Activated CD4-positive, alpha-beta T cell treated with anti-CD3 and anti-CD28 coated beads for 1 hour (primary cell): ENCODE data around the gene ZDHHC3.
"Not testable (repeated sequence)": the region's sequence is repeated elsewhere in the genome, so short reads cannot be mapped to it uniquely, and the experiment has no call there.

Source experiments
- DNase-seq: peaks from one replicate; pipeline ENCODE4 v3.0.0-alpha.2; 2020

The ZDHHC3 gene

DNA sequence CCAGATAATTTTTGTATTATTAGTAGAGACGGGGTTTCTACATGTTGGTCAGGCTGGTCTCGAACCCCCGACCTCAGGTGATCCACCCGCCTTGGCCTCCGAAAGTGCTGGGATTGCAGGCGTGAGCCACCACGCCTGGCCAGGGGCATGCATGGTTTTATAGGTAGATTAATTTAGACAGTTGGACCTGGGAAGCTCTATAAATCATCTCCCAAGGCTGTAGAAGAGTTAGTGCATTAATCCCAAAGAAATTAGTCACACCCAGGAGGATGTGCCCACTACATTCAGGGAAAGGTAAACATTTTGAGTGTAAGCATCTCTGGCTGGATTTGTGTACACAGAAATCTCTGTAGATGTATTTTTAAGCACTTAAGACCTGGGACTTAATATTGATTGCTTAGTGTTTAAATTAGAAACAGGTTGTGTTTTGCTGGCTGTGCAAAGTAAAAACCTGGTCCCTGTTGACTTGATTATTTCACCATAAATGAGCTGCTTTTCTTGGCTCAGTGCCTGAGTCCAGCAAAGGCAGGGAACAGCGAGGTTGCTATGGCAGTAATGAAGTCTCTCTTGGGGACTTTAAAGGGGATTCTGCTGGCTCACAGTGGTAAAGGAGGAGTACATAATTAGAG is 19.3 kb upstream of the ZDHHC3 start:
- DNase-seq = no peak

DNA sequence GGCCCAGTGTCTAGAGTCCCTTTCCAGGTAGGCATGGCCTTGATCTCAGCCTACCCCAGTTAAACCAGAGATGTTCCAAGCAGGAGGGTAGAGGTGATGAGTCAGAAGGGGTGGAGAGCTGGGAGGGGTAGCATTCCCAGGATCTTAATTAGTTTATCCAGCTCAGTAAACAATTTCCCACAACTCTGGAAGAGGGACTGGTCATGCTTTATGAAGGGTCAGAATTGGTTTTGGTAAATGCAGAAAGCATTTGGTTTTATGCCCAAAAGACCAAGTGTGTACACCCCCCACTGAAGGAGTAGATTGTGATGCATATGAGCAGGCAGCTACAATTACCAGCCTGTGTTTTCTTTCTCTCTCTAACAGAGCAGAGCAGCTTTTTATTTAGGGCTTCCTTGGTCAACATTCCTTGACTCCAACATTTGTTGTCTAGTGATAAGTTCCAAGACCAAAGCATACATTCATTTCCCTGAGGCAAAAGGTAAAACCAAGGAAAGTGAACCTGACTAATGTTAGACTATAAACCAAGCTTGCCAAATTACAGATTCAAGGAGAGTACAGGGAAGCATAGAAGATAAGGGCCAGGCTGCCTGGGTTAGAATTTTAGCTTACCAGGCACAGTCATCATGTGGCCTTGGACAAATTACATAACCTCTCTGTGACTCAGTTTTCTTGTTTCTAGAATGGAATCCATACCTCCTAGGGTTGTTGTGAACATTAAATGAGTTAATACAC is 17.7 kb upstream of the ZDHHC3 start:
- no peak for DNase-seq

DNA sequence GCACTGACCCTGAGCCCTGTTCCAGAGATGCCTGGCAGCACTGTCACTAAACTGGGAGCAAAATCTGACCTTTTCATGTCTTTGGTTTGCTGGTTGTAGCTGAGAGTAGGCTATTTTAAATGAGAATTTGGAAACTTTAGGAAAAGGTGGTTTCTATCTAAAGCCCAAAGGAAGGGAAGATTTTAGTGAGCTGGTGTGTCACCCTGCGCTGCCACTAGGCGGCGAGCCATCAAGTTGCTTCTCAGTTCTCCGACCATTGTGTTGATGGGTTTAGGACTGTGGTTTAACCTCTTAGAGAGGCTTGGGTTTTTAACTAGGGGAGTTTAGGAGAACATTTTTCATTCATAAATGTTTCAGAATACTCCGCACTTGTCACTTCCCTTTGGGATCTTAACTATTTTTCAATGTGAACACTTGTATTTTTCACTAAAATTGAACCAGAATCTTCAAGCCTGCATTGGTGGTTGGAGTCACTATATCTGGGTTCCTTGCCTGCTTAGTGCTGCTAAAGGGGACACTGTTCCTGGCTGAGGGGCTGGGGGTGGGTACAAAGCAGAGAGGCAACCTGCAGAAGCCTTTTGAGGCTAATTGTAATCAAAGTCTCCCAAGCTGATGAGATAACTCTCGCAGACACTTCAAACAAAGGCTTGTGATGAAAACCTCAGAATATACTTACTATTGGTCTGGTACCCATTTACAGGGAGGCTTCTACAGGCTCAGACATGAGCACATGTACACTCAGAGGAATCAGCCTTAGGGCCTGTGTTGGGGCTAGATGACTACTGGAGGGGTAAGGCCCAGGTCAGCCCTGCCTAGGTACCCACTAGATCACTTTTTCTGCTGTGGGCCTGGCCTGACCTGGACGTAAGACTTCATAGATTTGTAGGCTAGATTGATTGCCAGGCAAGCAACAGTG is 16.8 kb upstream of the ZDHHC3 start:
- DNase-seq = no peak

DNA sequence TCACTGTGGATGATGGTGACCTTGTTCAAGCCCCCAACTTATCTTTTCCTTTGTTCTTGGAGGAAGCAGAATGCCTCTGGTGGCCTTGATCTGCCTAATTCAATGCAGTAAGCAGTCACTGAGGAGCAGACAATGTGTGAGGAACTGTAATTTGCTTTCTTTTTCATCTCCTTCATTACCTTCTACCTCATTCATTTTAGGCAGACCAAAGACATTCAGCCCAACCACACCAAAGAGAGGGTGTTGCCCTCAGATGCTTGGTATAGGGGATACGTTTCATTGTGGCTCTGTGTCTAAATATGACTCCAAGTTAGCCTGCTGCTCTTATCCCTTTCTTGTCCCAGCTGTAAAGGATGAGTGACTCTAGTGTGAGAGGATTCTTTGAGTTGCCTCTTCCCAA is 15.4 kb upstream of the ZDHHC3 start:
- no peak for DNase-seq

DNA sequence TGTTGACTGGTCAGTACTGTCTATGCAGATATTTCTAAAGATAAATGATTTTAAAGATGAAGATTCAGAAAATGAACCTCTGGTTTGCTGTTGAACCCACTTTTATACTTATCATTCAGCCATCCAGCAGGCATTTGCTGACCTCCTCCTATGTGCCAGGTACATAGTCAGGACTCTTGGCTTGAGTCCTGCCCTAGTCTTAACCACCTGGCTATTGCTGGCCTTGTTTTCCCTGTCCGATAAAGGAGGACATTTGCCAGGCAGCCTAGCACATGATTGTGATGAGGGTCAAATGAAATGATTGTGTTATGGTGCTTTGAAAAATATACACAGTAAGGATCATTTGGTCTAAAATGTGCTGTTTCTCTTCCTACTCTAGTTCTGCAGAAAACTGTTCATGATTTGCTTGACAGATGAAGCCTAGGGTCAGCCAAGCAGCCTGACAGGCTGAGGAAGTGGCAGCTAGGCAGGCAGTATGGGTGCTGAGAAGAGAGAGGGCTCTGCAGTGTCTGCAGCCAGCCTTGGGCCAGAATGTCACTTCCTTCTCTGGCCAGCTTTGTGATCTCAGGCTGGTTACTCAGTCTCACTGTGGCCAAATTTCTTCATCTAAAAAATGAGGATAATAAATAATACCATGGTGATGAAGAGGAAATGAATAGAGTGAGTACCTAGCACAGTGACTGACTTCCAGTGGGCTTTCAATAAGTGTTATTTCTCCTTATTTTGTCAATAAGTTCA is 13.8 kb upstream of the ZDHHC3 start:
- DNase-seq = no peak

DNA sequence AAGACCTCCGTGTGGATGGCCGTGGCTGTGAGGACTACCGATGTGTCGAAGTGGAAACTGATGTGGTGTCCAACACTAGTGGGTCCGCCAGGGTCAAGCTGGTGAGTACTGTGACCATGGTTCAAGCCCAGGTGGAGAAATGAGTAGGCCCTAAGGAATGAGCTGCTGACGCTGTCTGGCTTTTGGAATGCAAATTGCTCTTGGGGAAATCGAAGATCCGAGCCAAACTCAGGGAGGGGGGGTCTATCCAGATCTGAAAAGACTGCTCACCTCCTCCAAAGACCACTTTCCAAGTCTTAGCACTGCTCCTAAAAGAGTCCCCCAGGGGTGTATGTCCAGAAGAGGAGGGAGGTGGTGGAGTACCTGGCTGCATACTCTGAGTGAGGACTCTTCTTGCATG is 13.2 kb upstream of the ZDHHC3 start:
- no peak for DNase-seq

DNA sequence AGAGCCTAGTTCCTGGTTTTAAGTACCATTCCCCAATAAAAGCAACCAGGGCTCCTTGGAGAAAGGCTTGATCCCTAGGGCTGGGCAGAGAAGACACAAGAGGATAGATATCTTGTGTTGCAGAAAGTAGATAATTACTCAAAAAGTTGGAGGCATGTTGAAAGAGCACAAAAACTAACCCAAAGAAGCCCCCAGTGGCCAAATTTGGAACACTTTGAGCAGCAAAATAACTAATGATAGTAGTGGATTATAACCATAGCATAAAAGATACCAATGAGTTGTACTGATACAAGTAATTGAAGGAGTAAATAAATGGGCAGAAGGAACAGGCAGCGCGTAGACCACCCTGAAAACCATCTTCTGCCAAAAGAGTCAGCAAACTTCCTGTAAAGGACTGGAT is 12.1 kb upstream of the ZDHHC3 start:
- no peak for DNase-seq

DNA sequence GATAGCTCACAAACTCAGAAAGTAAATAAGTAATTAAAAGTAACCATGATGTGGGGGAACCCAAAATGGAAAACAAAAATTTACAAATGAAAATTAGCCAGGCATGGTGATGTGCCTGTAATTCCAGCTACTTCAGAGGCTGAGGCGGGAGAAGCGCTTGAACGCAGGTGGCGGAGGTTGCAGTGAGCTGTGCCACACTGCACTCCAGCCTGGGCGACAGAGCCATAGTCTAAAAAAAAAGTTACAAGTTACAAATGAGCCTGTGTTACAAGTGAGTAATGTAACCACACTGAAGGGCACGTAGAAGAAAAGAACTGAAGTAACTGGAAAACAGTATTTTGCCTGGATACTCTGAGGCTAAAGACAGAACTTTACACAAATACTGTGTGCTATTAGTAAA is 11.4 kb upstream of the ZDHHC3 start:
- no peak for DNase-seq

DNA sequence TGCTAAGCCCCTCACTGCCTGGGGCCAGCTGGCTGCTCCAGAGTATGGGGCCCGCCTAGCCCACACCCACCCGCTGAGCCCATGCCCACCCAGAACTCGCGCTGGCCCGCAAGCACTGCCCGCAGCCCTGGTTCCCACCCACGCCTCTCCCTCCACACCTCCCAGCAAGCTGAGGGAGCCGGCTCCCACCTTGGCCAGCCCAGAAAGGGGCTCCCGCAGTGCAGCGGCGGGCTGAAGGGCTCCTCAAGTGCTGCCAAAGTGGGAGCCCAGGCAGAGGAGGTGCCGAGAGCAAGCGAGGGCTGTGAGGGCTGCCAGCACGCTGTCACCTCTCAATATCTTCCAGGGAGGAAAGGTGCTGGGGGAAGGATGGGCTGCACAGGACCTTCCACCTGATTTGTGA is 10.4 kb upstream of the ZDHHC3 start:
- not testable (repeated sequence) for DNase-seq

DNA sequence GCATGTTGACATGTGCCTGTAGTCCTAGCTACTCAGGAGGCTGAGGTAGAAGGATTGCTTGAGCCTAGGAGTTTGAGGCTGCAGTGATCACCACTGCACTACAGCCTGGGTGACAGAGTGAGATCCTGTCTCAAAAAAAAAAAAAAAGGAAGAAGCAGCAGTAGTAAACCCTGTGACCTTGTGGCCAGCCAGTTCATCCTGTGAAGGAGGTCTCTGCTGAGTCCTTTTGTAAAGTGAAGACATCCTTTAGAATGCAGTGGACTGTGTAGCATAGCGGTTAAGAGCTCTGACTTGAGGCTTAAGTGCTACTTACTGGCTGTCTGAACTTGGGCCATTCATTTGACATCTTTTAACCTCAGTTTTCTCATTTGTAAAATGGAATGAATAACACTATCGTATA is 8.4 kb upstream of the ZDHHC3 start:
- DNase-seq = no peak

DNA sequence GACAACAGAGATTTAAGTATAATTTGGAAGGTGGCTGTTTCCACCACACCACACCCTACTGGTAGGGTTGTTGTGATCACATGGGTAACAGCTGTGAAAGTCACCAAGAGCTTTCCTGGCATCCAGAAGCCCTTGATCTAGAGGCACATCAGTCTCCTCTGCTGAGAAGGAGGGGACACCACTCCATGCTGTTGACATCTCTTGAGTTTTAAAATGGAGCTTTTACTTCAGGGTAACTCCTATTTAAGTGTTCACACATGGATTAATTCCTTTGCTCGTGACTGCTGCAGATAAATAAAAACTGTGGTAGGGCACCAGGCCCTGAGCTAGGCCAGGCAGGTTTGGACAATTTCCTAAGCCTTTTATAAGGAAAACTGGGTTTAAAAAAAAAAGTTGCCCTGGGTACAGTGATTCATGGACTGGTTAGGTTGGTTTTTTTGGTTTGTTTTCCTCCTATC is 7.5 kb upstream of the ZDHHC3 start:
- DNase-seq = no peak

DNA sequence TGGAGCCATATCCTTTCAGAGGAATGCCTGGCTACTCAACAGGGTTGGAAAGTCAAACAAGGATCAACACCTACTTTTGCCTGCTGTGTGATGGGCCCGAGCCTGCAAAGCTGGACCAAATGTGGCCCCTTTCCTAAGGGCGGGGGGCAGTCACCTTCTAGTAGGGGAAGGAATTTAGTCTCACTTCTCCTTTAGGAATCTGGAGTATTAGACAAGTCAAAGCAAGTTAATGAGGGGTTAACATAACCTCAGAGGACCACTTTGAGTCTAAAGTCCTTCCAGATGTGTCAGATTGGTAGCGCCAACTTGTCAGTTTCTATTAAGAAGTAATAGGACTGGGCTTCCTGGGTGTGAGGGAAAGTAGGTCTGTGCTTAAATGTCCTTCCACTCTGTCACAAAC is 6.8 kb upstream of the ZDHHC3 start:
- DNase-seq = no peak

DNA sequence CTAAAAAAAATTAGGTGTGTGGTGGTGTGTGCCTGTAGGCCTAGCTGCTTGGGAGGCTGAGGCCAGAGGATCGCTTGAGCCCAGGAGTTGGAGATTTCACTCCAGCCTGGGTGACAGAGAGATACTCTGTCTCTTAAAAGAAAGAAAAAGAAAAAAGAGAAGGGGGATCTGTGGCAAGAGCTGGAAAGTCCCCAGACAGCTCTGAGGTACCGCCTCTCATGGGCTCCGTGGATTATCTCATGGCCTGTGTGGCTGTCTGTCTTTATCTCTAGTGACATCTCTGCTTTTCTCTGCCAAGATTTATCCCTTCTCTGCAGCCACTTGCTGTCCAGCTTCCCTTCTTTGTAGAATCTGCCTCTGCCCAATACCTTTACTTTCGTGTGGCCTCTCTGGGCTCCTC is 5.8 kb upstream of the ZDHHC3 start:
- no peak for DNase-seq

DNA sequence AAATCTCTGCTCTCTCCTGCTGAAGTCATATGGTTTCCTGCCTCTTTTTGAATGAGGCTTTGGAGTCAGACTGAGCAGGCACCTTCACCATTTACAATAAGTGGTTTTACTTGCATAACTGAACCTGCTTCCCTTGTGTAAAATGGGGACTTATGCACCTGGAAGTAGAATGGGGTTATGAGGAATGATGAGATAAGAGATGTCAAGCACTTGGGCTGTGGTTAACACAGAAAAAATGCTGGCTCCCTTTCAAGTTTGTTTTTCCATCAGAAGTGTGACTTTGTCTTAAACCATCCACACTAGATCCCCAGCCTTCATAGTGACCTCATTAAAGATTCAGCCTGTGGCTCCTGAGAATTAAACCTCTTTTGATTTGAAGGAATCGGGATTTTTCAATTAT is 5.2 kb upstream of the ZDHHC3 start:
- DNase-seq = no peak

DNA sequence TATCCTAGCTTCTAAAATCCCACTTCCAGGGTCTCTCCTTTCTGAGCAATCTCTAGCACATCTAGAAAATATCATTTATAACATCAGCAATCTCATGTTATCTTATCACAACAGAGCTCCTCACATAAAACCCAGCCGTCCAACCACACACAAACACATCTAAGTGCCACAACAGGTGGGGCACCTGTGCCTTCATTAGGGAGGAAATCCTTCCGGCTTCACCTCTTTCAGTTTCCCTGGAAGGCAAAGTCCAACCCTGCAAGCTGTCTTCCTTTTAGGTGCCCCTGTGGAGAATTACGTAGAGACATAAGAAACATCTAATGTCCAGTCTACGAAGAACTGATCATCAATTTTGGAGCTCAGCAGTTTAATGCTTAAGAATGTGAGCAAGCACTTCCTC is 1.6 kb downstream of the ZDHHC3 start:
- DNase-seq = no peak

DNA sequence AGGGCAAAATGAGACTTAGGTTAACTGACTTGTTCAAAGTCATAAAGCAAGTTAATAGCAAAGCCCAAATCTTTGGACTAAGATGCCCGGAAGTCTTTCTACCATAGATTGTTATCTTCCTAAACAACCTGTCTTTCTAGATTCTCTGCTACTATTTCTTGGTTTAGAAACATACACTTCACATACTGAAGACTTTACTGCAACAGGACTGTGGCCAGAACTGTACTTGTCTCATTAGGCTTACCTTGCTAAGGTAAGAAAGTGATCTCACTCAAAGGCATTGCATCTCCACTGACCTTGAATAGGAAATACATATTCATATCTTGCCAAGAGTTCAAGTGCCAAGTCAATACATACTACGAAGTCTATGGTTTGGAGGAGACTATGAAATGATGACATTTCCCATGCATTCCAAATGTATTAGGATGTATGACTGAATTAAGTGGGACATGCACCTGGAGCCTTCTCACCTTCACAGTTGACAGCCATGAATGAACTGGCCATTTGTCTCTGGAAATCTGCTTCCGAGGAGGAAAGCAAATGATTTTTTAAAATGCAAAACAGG is 5.0 kb downstream of the ZDHHC3 start:
- no peak for DNase-seq

DNA sequence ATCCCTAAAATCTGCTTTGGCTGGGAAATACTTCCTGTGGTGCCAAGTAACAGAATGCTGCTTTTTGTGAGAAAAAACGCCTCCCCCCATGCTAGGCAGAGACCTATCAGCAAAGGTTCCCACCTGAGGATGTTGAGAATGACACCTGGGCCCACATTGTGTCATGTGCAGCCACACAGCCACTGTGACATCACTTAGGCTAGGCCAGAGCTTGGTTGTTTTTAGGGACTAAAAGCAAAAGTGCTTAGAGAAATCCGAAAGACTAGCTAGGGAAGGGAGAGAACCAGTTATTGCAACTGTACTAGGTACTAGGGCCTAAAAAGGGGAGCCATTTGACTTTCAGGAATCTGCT is 6.2 kb downstream of the ZDHHC3 start:
- no peak for DNase-seq

DNA sequence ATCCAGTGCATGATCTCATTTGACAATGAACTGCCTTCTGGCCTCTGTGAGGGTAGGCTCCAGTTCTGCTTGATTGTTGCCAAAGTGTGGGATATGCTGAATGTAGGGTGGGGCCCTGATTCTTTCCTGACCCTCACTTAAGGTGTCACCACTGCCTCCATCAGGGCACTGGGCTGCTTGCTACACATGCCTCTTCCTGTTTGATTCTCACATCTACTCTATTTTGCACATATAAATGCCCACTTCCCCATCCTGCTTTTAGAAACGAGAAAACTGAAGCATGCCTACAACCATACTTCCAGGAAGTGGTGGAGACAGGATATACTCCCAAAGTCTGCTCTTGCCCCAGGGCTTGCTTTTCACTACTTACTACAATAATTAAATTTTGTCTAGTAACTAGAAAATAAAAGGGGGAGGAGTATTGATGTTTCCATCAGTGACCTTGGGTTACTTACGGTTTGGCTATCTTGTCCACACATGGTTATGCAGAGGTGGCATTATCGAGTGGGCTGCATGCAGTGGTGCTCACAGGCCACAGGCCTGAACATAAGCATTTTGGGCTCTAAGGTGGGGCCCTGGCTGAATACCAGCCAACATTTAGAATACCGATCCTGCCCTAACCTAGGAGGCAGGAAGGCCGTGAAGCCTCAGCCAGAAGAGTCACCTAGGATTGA is 6.7 kb downstream of the ZDHHC3 start:
- no peak for DNase-seq

DNA sequence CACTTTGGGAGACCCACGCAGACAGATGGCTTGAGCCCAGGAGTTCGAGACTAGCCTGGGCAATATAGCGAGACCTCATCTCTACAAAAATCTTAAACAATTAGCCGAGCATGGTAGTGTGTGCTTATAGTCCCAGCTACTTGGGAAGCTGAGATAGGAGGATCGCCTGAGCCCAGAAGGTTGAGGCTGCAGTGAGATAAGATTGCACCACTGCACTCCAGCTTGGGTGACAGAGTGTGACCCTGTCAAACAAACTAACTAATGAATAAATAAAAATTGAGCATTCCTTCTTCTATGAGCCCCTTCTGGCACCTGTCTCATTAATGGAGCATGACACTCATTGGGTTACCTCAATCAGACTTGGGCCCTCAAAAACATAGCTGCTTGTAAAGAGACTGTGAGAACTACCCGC is 7.5 kb downstream of the ZDHHC3 start:
- DNase-seq = no peak

DNA sequence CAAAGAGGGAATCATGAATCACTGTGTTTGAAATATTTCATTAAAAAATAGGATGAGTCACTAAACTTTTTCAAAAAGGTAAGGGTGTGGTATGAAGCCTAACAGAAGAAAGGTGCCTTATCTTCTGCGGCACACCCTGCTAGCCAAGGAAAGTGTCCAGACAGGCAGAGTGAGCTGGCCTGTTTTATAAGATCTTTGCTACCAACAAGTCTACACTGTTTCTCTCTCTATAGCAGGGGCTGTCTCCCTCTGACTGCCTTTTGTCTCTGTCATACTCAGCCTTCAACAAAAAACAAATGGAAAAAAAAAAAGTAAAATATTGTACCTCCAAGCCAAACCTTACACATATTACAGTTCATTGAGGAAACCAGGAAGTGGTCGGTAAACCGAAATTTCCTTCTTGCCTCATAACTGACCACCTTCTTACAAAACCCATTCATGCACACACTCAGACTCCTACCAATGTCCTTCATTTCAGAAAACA is 9.1 kb downstream of the ZDHHC3 start:
- DNase-seq = no peak

DNA sequence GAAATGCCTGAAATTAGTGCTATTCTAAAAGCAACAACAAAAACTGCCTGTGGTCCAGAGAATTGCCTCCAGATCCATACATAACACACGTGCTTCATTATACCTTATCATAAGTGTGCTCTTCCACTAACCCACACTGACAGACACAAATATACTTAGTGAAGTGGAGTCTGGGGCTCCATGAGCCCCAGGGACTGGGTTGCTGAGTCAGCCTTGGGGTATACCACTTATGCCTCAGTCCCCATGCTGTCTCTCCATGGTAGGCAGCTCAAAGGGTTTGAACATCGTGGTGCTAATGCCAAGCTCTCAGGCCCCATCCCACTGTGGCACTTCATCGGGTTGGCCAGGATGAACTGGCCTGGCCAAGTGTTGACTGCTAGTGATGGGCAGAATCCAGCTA is 10.8 kb downstream of the ZDHHC3 start:
- no peak for DNase-seq
